SU-DHL-6 (cell line): ENCODE measurements around the gene IFIT1B.

Experiments
- CTCF ChIP-seq: fragments of 200-600 bp; sonication (generic); IDR thresholded peaks from one replicate; pipeline ENCODE4 v1.5.1; 2017; ENCODE audit warnings: antibody characterized with exemption, mild to moderate bottlenecking, low read length, moderate library complexity; ENCODE audit not compliant: insufficient read depth, poor library complexity, severe bottlenecking
- EZH2phosphoT487 ChIP-seq: fragments of 200-600 bp; sonication (generic), shearing (Covaris generic); conservative IDR thresholded peaks from 2 replicates; pipeline ENCODE4 v1.6.1; 2018; ENCODE audit warnings: mild to moderate bottlenecking, antibody characterized with exemption, low read length, moderate library complexity, mixed read lengths

- no peak for TF ChIP-seq CTCF
- TF ChIP-seq EZH2phosphoT487, result no peak
These were observed 17.3 kb downstream of the IFIT1B start for GRCh38 chr10:89395141-89395540.
